ENCODE data around the gene PRDM16. TPM values are rescaled to one million over a fixed set of nuclear protein-coding genes. Genes with fewer than 3 reads are reported as not detected.
A peak's percentile ranks its signal among the peaks of the same experiment; 100 is the strongest.

Gene PRDM16
- polyA plus RNA-seq, 1 of the 3 experiments (the other 2 are of a cell fraction): not detected

- Histone ChIP-seq H3K9me3 (no peaks in the 10 kb centered on the region), H2AFZ (ENCODE audit: low read depth) (no peak overlapping the region), H4K20me1 (ENCODE audit: insufficient read depth) (no peaks in the 10 kb centered on the region), H3K9me2 (no peaks in the 10 kb centered on the region), H3K79me2 (ENCODE audit: insufficient read depth) (no peaks in the 10 kb centered on the region), H3K4me3 (ENCODE audit: low read depth in 2 of 2, low read length in 1 of 2) (no peak overlapping the region), H3F3A (replicated peaks; ENCODE audit: insufficient read depth) (no peaks in the 10 kb centered on the region), H3K27me3 (ENCODE audit: insufficient read depth) (peaks cover 88% of the 10 kb centered on the region), H3K36me3 (replicated peaks in 1 of 2; ENCODE audit: control insufficient read depth in 1 of 2, insufficient read depth in 2 of 2, low read length in 1 of 2) (no peaks in the 10 kb centered on the region), H3K4me2 (no peak overlapping the region), H3K27ac (ENCODE audit: low read depth in 2 of 2, low read length in 1 of 2) (no peak overlapping the region), H3K9ac (no peak overlapping the region), H3K4me1 (ENCODE audit: control insufficient read depth in 1 of 2, insufficient read depth in 2 of 2, low read depth in 1 of 2, low read length in 1 of 2) (no peaks in the 10 kb centered on the region; a peak in 1 of 4 replicates)
- CTCF ChIA-PET: interaction anchor here (1.0 kb wide), 1 partner anchor 40 kb away, joined by 3 read pairs; no protein-coding TSS in a partner anchor
- TF ChIP-seq MEF2A (IDR thresholded peaks at IDR 0.05; ENCODE audit: borderline replicate concordance, low read depth) (no peak), SIN3A (IDR thresholded peaks at IDR 0.05; ENCODE audit: borderline replicate concordance, low read depth, low read length) (no peak), RCOR1 (IDR thresholded peaks at IDR 0.05; ENCODE audit: low read length) (no peak)
- DNase-seq: peak; percentile 39
- POLR2A ChIA-PET: no interaction called here
- WGBS (ENCODE audit: low lambda C conversion rate): 17% methylated on average over 18 of the region's 18 CpGs
Observed at GRCh38 chr1:3391711-3392110, 322.7 kb downstream of the PRDM16 start.

DNA sequence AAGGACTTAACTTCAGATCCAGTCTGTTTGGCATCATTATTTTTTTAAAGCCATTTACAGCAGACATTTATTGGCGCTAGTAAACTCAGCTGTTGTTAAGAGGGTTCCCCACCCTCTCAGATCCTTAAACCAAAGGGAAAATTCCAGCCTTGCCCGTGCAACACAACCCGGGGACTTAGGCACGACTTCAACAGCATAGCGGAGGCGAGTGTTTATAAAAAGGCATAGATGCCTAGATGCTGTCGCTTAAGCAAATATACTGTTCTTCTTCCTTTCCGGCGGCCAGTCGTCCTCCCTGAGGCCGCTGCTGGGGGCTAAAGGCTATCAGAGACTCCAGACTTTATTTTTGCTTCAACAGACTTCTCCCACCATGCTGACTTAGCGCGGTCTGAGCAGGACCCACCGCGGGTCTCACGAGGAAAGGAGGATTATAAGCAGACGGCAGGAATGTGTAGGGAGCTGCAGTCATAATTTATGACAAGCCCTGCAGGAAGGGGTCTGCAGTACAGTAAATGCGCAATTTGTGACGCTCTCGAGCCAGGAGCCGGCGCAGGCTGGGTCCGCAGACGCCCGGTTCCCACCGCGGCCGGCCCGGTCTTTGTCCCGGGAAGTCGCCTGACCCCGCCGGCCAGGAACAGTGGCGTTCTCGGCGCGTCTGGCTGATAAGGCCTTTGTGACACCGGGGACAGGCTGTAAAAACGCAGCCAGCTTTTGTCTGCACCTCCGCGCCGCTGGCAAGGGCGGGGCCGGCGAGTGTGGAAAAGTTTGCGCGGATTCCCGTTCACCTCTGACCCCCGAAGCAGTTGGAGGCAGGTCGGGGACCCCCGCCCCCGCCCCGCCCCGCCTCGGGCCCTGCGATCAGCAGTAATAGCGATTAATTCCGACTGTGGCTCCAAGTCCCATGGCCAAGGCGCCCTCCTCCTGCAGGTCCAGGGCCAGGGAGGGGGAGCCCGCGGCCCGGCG lies 324.3 kb downstream of the PRDM16 start:
- Histone ChIP-seq H3K9ac (no peak overlapping the region), H4K20me1 (ENCODE audit: insufficient read depth) (no peaks in the 10 kb centered on the region), H3K36me3 (replicated peaks in 1 of 2; ENCODE audit: control insufficient read depth in 1 of 2, insufficient read depth in 2 of 2, low read length in 1 of 2) (no peaks in the 10 kb centered on the region), H3K9me2 (no peaks in the 10 kb centered on the region), H3K27me3 (ENCODE audit: insufficient read depth) (peaks cover 83% of the 10 kb centered on the region), H3F3A (replicated peaks; ENCODE audit: insufficient read depth) (no peaks in the 10 kb centered on the region), H3K4me3 (ENCODE audit: low read depth in 2 of 2, low read length in 1 of 2) (no peak overlapping the region), H3K4me2 (no peak overlapping the region), H3K4me1 (ENCODE audit: control insufficient read depth in 1 of 2, insufficient read depth in 2 of 2, low read depth in 1 of 2, low read length in 1 of 2) (no peaks in the 10 kb centered on the region; a peak in 1 of 4 replicates), H3K27ac (ENCODE audit: low read depth in 2 of 2, low read length in 1 of 2) (no peak overlapping the region), H2AFZ (ENCODE audit: low read depth) (no peak overlapping the region), H3K79me2 (ENCODE audit: insufficient read depth) (no peaks in the 10 kb centered on the region), H3K9me3 (no peaks in the 10 kb centered on the region)
- 14% methylated on average over 25 of the region's 63 CpGs for WGBS (ENCODE audit: low lambda C conversion rate)
- DNase-seq: peak; percentile 63
- ChIA-PET CTCF (interaction anchor here (0.7 kb wide), 1 partner anchor 380 kb away, joined by 3 read pairs; no protein-coding TSS in a partner anchor), POLR2A (no interaction called here)
- TF ChIP-seq MXI1 (IDR thresholded peaks at IDR 0.05; ENCODE audit: low read depth, low read length) (no peak), FOSL2 (IDR thresholded peaks at IDR 0.05; ENCODE audit: borderline replicate concordance, low read depth) (no peak), NFIC (IDR thresholded peaks at IDR 0.05; ENCODE audit: borderline replicate concordance) (no peak), TCF12 (IDR thresholded peaks at IDR 0.05) (no peak), IRF3 (IDR thresholded peaks at IDR 0.05; ENCODE audit: low read depth, low read length) (no peak), PBX3 (IDR thresholded peaks at IDR 0.05) (no peak), POLR2AphosphoS5 (IDR thresholded peaks at IDR 0.05; ENCODE audit: low read depth, low read length) (no peak), GABPA (IDR thresholded peaks at IDR 0.05; ENCODE audit: low read depth) (no peak), CHD2 (IDR thresholded peaks at IDR 0.05; ENCODE audit: low read length, partially characterized antibody) (no peak), EZH2phosphoT487 (IDR thresholded peaks at IDR 0.05; ENCODE audit: borderline replicate concordance, low read depth) (no peak), USF1 (IDR thresholded peaks at IDR 0.05; ENCODE audit: borderline replicate concordance, low read depth) (no peak), NRF1 (IDR thresholded peaks at IDR 0.05; ENCODE audit: low read depth, low read length) (no peak), ZBTB33 (IDR thresholded peaks at IDR 0.05; ENCODE audit: borderline replicate concordance, low read depth) (no peak), RCOR1 (IDR thresholded peaks at IDR 0.05; ENCODE audit: low read length) (no peak), SMC3 (IDR thresholded peaks at IDR 0.05; ENCODE audit: low read depth, low read length) (no peak)
- TF ChIP-seq, protein P1, sequence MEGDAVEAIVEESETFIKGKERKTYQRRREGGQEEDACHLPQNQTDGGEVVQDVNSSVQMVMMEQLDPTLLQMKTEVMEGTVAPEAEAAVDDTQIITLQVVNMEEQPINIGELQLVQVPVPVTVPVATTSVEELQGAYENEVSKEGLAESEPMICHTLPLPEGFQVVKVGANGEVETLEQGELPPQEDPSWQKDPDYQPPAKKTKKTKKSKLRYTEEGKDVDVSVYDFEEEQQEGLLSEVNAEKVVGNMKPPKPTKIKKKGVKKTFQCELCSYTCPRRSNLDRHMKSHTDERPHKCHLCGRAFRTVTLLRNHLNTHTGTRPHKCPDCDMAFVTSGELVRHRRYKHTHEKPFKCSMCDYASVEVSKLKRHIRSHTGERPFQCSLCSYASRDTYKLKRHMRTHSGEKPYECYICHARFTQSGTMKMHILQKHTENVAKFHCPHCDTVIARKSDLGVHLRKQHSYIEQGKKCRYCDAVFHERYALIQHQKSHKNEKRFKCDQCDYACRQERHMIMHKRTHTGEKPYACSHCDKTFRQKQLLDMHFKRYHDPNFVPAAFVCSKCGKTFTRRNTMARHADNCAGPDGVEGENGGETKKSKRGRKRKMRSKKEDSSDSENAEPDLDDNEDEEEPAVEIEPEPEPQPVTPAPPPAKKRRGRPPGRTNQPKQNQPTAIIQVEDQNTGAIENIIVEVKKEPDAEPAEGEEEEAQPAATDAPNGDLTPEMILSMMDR (IDR thresholded peaks at IDR 0.05): no peak

All from SK-N-SH (cell line).